ENCODE measurements around the gene HAX1.

- no peak for TF ChIP-seq CTCF (IDR thresholded peaks at IDR 0.05)
- no peak for TF ChIP-seq POLR2A (IDR thresholded peaks at IDR 0.05)
Observed at GRCh38 chr1:154313066-154313356, 40.6 kb downstream of the HAX1 start.

All from Peyer's patch (tissue), 4 donors.